Neural crest cell (in vitro differentiated cells): ENCODE results near the gene SBF2. TPM values are rescaled to one million over a fixed set of nuclear protein-coding genes. Genes with fewer than 3 reads are reported as not detected.

Experiments
- DNase-seq: peaks from one replicate; pipeline ENCODE4 v3.0.0; 2021; ENCODE audit warnings: low read depth, mixed read lengths, low spot score
- H3K27ac Mint-ChIP-seq: one replicate; pipeline ENCODE4 v1.8.0; 2021; ENCODE audit warnings: mild to moderate bottlenecking, mixed read lengths; ENCODE audit not compliant: unreplicated experiment
- H3K27me3 Mint-ChIP-seq: 2 replicates; pipeline ENCODE4 v1.8.0; 2021; ENCODE audit warnings: low read depth, mild to moderate bottlenecking, mixed read lengths
- H3K36me3 Mint-ChIP-seq: 2 replicates; pipeline ENCODE4 v1.8.0; 2021; ENCODE audit warnings: low read depth, mild to moderate bottlenecking, mixed read lengths
- H3K4me1 Mint-ChIP-seq: 2 replicates; pipeline ENCODE4 v1.8.0; 2021; ENCODE audit warnings: mixed read lengths
- H3K4me3 Mint-ChIP-seq: one replicate; pipeline ENCODE4 v1.8.0; 2021; ENCODE audit warnings: mild to moderate bottlenecking, mixed read lengths
- H3K9me3 Mint-ChIP-seq: 2 replicates; pipeline ENCODE4 v1.8.0; 2021; ENCODE audit warnings: mixed read lengths
- CTCF ChIP-seq: fragments of 200-600 bp; sonication (generic); conservative IDR thresholded peaks from 2 replicates; pipeline ENCODE4 v1.5.0; 2021; ENCODE audit warnings: antibody characterized with exemption, mild to moderate bottlenecking
- total RNA-seq: library from RNA; stranded (reverse); gene quantifications from 2 replicates; pipeline ENCODE4 v1.2.1, GENCODE V29; 2021

Gene SBF2
- total RNA-seq, 1 donor from 2014 or later: 30.2 TPM

GRCh38 chr11:9777525-9777924 is 516.5 kb downstream of the SBF2 start:
- no peaks in the 10 kb centered on the region for H3K27me3 Mint-ChIP-seq
- H3K27ac Mint-ChIP-seq: no peak overlapping the region
- DNase-seq: no peak
- H3K36me3 Mint-ChIP-seq: peaks cover 21% of the 10 kb centered on the region
- H3K9me3 Mint-ChIP-seq: no peaks in the 10 kb centered on the region
- H3K4me3 Mint-ChIP-seq: no peak overlapping the region
- peaks cover 4% of the 10 kb centered on the region for H3K4me1 Mint-ChIP-seq
- no peak for TF ChIP-seq CTCF

GRCh38 chr11:9777066-9777465 is 517.0 kb downstream of the SBF2 start:
- H3K9me3 Mint-ChIP-seq: no peaks in the 10 kb centered on the region
- H3K27me3 Mint-ChIP-seq: no peaks in the 10 kb centered on the region
- DNase-seq: no peak
- H3K27ac Mint-ChIP-seq: no peak overlapping the region
- no peak for TF ChIP-seq CTCF
- H3K36me3 Mint-ChIP-seq: peaks cover 21% of the 10 kb centered on the region
- no peak overlapping the region for H3K4me3 Mint-ChIP-seq
- H3K4me1 Mint-ChIP-seq: peaks cover 4% of the 10 kb centered on the region

GRCh38 chr11:9776203-9776602 is 517.8 kb downstream of the SBF2 start:
- no peak overlapping the region for H3K27ac Mint-ChIP-seq
- no peaks in the 10 kb centered on the region for H3K9me3 Mint-ChIP-seq
- H3K36me3 Mint-ChIP-seq: peaks cover 18% of the 10 kb centered on the region
- no peak overlapping the region for H3K4me3 Mint-ChIP-seq
- TF ChIP-seq CTCF: no peak
- DNase-seq: no peak
- peaks cover 4% of the 10 kb centered on the region for H3K4me1 Mint-ChIP-seq
- H3K27me3 Mint-ChIP-seq: no peaks in the 10 kb centered on the region

GRCh38 chr11:9775398-9775779 is 518.6 kb downstream of the SBF2 start:
- no peaks in the 10 kb centered on the region for H3K9me3 Mint-ChIP-seq
- H3K27ac Mint-ChIP-seq: no peak overlapping the region
- no peak overlapping the region for H3K4me3 Mint-ChIP-seq
- peaks cover 10% of the 10 kb centered on the region for H3K36me3 Mint-ChIP-seq
- H3K27me3 Mint-ChIP-seq: no peaks in the 10 kb centered on the region
- TF ChIP-seq CTCF: no peak
- DNase-seq: no peak
- peaks cover 4% of the 10 kb centered on the region for H3K4me1 Mint-ChIP-seq

GRCh38 chr11:9774591-9775397 is 519.2 kb downstream of the SBF2 start:
- Mint-ChIP-seq H3K27ac (peak overlapping the region; percentile 21), H3K9me3 (no peaks in the 10 kb centered on the region), H3K4me1 (peaks cover 4% of the 10 kb centered on the region), H3K27me3 (no peaks in the 10 kb centered on the region), H3K4me3 (no peak overlapping the region), H3K36me3 (peaks cover 8% of the 10 kb centered on the region)
- no peak for TF ChIP-seq CTCF
- DNase-seq: no peak
